ENCODE results near the gene PIP5KL1.

Gene PIP5KL1

DNA sequence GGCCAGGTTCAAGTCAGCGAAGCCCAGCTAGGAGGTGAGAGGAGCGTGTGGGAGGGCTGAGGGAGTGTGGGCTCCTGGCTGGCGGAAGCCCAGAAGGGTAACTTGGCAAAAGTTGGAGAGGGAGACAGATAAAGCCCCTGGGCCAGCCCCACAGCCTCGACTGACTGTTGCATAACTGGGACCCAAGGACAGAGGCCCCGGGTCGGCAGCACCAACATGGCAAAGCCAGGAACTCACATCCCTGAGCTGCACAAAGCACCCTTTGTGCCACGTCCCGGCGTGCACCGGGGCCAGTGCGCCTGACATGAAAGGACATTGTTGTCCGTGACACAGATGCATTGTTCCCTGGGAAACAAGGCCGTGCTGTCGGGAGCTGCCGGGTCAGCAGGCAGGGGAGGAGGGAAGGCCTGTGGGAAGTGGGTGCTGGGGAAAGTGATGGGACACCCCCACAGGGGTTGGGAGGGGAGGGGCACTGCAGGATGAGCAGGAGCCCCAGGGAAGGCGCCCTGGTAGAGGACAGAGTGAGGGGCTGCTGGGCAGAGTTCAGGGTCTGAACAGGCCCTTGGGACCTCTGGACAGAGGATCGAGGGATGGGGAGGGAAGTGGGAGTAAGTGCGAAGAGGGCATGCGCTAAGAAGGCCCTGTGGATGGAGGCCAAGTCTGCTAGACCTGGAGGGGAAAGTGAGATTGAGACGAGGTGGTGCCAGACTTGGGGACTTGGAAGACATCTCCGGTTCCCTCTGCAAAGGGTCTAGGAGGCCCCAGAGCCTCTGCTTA, 20.1 kb upstream of the PIP5KL1 start:
- in situ Hi-C loops (cut with MboI; ENCODE audit: low sequenced_read_pairs): no loop called here

DNA sequence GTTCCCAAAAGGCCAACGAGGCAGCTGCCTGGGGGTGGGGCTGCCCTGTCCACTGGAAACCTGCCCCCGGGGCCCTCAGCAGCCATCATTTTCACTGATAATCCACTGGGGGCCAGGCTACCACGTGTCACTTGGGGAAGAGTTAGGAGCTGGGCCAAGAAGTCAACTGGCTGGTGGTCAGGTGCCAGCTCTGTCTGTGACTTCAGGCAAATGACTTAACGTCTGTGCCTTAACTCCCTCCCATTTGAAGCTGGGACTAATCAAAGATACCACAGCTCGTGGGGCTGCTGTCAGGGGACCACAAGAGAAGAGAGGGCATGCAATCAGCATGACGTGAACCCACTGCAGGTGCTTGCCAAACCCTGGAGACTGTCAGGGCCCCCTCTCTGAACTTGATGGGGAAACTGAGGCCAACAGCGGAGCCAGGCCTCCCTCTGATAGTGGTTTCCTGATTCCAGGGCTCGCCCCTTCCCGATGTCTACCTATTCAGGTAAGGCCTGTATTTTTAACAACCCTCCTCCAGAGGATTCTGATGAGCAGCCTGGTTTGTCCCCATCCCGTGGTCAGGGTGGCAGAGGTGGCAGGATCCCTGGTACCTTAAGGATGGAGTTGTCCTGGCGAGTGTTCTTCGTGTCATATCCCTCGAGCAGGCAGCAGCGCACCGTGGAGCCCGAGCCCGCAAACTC, 19.4 kb upstream of the PIP5KL1 start:
- in situ Hi-C loops (cut with MboI; ENCODE audit: low sequenced_read_pairs): no loop called here

DNA sequence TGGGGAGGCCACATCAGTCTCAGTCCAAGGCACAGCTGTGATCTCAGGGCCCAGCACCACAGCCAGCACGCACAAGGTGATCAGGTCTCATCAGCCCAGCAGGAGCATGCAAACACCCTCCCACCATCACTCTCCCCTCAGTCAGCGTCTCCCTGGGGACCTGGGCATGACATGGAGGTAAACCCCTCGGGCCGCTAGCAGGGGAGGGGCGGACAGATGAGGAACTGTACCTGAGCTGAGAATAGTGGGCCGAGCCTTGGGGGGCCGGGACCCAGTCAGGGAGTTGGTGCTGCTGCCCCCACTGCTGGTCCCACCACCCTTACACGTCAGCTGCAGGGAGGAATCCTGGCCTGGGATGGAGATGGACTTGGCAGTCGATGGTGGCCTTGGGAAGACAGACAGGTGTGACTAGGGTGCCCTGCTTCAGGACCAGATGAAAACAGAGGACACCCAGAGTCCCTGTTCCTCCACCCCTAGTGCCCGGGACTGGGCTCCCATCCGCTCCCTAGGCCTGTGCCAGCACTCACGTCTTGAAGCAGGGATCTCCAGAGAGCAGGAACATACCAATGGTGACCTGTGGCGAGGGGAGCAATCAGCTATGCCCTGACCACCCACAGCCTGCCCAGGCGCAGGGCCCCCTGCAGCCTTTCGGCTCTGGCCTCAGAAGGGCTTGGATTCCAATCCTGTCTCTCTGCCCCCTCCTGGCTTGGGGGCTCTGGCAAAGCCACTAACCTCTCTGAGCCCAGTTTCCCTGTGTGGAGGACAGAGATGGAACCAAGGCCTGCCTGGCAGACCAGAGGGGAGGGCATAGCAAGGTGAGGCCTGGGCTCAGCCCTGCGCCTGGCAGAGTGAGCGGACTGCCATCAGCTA, 17.5 kb upstream of the PIP5KL1 start:
- in situ Hi-C loops (cut with MboI; ENCODE audit: low sequenced_read_pairs): no loop called here

DNA sequence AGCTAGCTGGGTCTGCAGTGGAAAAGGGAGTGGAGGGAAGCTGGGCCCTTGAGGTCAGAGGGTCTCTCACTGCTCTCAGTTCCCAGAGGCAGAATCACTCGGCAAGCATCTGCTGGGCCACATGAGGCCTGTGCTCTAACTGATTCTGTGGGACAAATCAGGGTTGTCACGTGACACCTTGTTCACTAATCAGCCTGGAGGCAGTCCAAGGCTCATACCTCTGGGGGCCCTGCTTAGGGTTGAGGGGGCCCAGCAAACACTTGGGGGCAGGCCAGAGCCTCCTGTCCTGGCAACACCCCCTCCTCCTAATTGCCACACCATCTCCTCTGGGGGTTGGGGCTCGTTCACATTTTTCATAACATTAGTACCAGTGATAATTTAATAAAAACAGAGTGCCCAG, 16.2 kb upstream of the PIP5KL1 start:
- in situ Hi-C loops (cut with MboI; ENCODE audit: low sequenced_read_pairs): no loop called here

DNA sequence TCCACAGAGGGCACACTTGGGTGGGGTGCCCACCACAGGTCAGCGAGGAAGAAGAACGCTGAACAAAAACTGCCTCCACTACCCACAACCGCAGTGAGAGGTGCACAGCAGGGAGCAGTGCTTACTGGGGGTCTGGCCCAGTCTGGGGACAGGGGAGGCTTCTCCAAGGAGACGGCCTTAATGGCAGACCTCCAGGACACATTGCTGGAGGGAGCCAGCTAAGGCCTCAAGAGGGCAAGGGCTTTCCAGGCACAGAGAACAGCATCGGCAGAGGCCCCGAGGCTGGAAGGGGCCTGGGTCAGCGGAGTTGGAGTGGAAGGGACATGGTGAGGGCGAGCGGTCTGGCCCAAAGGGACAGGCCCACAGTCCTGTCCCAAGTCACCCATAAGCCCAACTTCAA, 15.4 kb upstream of the PIP5KL1 start:
- in situ Hi-C loops (cut with MboI; ENCODE audit: low sequenced_read_pairs): no loop called here

DNA sequence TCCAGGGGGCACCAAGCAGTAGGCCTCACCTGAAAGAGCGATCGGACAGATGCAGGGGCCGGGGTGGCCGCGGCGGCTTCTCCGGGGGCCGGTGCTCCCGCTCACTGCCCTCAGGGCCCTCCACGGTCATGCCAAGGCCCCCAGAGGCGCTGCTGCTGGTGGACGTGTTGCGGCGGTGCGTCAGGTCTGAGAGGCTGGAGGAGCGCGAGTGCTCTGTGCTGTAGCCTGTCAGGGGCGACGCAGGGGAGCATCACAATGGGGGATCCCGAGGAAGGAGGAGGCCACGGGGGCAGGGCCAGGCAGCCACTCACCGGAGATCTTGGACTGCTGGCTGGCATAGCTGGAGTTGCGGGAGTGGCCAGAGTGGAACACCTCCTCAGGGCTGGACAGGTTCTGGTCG, 14.8 kb upstream of the PIP5KL1 start:
- in situ Hi-C loops (cut with MboI; ENCODE audit: low sequenced_read_pairs): no loop called here

DNA sequence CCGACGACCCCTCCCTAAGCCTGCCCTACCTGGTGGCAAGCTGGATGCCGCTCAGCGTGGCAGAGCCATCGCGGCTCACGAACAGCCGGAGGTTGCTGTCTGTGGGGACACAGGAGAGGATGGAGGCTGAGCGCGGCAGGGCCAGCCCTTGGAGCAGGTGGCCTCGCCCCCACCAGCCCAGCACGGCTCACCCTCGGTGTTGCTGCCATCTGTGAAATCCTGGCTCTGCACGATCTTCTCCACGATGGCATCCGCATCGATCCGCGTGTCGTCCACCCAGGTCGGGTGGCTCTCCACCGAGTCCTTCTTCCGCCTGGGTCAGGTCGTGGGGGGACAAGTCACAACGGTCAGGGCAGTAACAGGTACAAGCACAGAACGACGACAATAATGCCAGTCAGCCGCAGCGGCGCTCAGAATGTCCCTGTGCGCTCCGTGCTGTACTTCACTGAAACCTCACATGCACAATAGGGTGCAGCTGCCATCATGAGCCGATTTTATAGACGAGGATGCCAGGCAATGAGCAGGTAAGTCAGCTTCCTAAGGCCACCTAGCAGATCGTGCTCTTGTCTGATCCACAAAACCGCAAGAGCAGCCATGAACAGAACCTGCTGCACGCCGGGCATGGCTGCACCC, 14.1 kb upstream of the PIP5KL1 start:
- in situ Hi-C loops (cut with MboI; ENCODE audit: low sequenced_read_pairs): no loop called here

DNA sequence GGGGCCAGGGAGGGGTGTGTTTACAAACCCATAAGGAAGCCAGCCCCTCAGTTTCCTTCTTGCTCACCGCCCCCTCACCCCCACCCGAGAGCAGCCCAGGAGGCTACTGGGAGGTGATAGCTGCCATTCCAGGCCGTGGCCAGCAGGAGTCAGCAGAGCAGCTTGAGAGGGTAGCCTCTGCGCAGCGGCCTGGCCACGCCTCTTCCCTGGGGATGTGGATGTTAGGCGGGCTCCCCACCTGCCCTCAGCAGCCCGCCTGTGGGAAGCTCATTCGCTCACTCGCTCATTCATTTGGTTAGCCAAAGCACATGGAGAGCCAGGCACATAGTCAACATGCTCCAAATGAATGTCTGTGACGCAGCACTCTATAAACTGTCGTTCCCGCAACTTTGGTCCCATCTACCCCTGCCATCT, 13.2 kb upstream of the PIP5KL1 start:
- in situ Hi-C loops (cut with MboI; ENCODE audit: low sequenced_read_pairs): no loop called here

DNA sequence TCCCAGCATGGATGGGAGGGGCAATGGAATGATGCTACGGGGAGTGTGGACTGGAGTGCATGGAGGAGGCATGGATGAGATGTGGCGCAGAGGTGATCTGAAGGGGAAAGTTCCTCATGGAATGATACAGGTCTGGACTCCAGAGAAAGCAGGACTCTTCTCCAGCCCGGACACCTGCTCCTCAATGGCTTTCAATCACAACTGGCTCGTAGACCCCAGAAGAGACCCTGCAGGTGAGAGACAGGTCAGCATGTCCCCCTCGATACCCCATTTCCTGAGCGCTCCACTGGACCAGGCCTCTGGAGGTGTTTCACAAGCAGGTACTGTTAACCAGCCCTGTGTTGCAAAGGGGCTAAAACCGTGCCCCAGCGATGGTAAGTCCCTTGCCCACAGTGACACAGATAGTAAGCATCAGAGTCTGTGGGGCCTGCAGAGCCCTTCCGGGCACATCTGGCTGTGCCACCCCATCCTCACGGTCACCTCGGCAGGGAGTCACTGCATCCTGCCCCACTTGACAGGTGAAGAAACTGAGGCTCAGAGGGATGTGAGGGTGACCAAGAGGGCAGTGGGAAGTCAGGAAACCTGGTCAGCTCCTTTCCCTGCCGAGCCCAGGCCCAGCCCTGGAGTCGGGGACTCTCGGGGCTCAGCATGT, 12.6 kb upstream of the PIP5KL1 start:
- in situ Hi-C loops (cut with MboI; ENCODE audit: low sequenced_read_pairs): no loop called here

DNA sequence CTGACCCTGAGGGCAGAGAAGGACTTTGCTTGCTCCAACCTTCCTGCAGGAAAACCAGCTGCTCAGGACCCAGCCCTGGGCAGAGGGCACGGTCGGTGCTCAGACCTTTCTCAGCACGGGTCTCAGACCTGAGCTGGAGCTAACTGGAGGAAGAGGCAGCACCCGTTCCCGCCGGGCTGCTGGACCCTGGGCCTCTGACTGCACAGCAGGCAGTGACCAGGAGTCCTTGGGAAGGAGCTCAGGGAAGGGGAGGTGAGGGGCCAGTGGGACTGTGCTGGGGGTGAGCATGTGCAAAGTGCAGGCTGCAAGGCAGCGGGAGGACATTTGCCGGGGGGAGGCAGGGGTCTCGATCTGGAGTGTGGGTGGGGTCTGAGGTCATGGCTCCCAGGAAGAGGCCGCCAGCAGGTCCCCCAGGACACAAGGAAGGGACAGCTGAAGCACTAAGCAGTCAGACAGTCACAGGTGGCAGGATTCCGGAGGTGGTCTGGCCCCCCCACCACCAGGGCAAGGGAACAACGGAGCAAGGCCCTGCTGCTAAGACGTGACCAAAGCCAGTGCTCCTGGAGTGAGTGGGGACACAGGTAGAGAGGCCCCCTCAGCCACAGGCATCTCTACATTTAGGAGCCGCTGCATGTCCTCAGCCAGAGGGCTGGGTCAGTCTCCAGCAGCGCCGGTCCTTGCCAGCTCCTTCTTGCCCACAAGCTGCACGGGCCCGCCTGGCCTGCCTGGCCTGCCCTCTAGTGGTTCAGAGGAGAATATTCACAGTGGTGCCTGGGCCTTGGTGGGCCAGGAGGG, 11.8 kb upstream of the PIP5KL1 start:
- in situ Hi-C loops (cut with MboI; ENCODE audit: low sequenced_read_pairs): no loop called here

DNA sequence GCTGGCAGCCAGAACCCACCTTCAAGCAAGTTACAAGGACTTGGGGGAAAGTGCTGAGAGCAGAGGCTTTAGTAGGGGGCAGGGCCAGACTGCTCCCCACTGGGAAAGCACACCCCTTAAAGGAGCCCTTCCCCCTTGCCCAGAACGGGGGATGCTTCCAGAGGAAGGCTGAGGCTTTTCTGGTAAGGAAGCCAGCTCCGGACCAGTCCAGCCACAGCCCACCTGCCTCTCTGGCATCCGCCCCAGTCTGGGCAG, 11.3 kb upstream of the PIP5KL1 start:
- in situ Hi-C loops (cut with MboI; ENCODE audit: low sequenced_read_pairs): no loop called here

DNA sequence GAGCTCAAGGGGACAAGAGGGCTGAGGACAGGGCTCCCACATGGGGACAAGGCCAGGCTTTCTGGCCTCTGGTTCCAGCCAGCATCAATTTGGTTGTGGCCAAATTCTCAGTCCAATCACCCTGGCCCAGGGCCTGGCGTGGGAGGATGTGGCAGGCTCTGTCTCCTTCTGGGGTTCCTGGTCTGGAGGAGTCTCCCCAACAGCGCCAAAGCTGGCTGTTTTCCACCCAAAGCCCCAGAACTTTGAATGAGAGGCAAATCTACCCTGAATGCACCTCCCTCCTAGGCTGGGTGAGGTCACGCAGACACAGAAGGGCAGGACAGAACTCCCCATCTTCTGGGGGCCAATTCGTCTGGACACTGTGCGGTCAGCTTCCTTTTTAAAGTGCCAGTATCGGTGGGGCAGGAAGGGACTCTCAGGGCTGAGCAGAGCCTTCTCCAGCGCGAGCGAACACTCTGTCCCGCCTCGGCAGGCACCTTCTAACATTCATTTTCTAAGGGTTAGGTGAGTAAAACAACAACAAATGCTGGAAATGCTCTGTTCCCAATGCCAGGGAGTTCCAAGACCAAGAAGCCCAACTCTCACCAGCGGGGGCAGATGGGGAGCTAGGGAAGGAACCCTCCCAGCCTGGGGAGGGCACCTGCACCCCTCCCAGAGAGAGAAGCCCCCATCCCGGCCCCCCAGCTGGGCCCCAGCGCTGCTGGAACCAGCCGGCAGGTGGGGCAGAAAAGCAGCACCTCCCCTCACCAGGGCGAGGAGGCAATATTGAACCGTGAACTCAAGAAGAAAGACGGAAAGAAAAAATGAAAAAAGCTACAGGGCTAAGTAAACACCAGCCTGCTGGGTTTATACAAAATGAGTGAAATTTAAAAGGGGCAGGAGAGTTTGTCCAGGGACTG, 10.7 kb upstream of the PIP5KL1 start:
- in situ Hi-C loops (cut with MboI; ENCODE audit: low sequenced_read_pairs): no loop called here

DNA sequence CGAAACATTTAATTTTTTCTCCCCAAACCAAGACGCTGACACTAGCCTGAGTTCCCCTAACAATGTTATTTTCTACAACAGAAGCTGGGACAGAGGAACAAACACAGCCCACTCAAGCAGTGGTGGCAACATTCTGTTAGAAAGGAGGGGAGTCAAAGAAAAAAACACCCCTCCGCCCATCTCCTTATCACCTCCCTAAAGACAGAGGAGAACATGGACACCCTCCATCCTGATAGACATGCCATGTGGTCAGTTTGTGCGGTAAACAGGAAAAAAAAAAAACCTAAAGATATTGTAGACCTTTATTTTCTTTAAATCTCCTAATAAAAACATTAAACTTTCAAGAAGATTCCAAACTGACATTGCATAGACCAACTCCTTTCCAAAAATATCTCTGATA, 10.0 kb upstream of the PIP5KL1 start:
- in situ Hi-C loops (cut with MboI; ENCODE audit: low sequenced_read_pairs): no loop called here

DNA sequence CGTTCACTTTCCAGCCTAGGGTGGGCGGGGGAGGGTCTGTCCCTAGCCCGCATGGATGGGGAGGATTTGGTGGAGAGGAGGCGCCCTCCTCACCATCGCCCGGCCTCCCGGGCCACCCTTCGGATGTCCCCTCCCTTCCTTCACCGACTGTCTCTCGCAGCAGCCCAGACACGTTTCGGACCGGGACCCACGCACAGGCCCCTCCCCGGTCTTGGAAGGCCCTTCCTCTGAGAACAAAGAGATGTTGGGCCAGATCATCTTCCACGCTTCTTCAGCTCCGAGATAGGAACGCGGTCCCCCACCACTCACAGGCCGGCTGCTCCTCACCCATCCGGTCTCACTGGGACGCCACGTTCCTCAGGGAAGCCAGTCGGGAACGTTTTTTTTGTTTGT, 7.7 kb upstream of the PIP5KL1 start:
- in situ Hi-C loops (cut with MboI; ENCODE audit: low sequenced_read_pairs): no loop called here

DNA sequence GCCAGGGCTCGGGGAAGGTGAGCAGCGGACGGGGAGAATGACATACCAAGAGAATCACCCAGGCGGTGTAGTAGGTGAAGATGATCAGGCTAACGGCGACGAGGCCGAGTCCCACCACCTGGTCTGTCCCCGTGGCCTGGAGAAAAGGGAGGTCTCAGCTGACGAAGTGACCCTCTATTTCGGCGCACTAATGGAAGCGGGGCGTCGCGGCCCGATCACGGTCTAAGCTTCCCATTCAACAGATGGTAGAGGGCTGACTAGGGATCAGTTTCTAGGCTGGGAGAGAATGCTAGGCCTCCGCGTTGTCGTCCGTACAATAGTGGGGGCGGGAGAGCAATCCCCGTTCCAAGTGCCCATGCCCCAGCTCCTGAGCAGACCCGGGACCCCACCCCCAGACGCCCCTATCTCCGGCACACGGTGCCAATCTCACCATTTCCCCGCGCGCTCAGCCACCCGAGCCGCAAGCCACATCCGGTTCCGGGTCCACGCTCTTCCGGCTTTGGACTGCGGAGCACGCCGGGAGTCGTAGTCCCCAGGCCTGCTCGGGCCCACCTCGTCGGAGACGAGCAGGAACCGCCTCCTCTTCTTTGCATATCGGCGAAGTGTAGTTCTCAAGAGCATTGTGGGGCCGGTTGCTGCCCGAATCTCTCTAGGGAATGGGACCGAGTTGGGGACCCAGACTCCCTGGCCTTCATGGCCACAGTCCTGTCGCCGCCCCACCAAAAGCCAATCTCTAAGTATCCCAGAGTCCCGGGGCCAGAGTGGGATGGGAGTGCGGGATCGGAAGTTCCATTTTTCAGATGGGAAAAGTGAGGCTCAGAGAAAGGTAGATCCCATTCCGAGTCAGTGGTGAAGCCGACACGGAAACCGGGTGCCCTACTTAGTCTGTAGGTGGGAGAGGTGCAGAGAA, 7.1 kb upstream of the PIP5KL1 start, which contains the start of gene DPM2:
Gene DPM2 (minus strand): TSS at position 467 of the 910 bp plus-strand sequence. CDS start 34 bp downstream, at position 433.
- in situ Hi-C loops (cut with MboI; ENCODE audit: low sequenced_read_pairs): no loop called here

DNA sequence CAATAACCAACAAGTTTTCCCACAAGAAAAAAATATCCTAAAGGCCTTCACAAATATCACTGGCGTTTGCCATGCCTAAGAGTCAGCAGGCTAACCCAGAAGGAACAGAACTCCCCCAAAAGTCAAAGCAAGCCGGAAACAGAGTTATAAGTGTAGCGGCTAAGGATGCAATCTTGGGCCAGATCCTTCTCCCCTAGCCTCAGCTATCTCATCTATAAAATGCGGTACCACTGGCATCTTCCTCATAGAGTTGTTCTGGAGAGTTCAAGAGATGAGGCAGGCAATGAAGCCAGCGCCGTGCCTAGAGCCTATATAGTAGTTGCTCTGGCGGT, 6.4 kb upstream of the PIP5KL1 start:
- in situ Hi-C loops (cut with MboI; ENCODE audit: low sequenced_read_pairs): no loop called here

DNA sequence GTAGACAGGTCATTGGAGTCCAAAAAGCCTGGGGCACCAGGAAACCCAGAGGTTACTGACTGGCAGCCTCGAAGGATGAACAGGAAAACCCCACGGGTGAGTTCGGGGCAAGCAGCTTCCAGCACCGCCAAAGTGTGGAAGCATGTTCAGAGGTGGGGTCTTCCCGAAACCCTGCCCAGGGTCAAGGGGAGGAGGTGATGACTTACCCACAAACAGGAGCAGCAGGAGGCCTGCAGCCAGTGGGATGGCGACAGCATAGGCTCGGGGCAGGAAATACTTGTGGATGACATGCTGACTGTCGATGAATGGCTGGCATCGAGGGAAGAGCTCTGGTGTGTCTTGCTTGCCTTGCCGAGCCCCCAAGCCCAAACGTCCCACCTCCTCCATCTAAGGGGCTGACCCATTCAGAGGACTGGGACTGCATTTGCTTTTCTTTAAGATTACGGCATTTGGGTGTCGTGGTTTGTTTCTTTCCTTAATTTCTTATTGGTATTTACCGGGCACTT, 5.8 kb upstream of the PIP5KL1 start:
- in situ Hi-C loops (cut with MboI; ENCODE audit: low sequenced_read_pairs): no loop called here

DNA sequence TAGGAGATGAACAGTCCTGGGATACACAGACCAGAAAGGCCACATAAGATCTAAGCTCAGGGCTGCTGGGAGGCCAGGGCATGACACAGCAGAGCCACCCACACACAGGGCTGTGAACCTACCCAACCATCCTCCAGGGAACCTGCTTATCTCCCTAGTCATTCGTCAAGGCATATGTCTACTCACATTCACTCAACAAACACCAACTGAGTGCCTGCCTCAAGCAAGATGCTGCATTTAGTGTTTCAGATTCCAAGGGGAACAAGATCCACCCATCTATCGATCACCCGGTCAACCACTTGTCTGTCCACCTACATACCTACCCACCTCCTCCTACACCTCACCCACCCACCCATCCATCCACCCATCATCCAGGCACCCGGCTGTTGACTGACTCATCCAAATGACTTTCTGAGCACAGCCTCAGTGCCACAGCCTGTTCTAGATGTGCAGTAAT, 5.2 kb upstream of the PIP5KL1 start:
- in situ Hi-C loops (cut with MboI; ENCODE audit: low sequenced_read_pairs): no loop called here
